ENCODE measurements around the gene CBFA2T3.

DNA sequence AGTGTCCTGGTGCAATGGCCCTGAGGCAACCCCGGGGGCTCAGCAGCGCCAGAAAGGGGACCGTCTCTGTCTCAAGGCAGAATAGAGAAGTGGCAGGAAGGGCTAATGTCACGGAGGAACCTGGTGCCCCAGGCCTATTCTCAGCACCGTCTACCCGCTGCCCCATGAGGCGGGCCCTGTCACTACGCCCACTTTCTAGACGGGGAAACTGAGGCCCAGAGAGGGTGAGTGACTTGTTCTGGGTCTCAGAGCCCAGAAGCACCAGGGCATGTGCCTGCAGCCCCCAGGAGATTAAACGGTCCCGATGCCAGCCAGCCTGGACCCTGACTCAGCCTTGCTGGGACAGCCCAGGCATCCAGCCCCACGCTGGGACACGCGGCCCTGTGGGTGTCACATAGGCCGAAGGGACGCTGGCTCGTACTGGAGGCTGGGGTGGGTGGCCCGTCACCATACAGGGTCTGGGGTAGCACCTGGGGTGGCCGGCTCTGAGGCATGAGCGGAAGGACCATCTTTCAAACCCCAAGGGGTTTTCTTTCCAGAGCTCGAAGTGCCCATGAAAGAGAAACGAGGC is 70.4 kb downstream of the CBFA2T3 start:
- TF ChIP-seq GABPA (IDR thresholded peaks at IDR 0.05; ENCODE audit: low read depth) = no peak
- TF ChIP-seq CTCF (IDR thresholded peaks at IDR 0.05; ENCODE audit: insufficient read depth, low read length) = no peak
- TF ChIP-seq REST (IDR thresholded peaks at IDR 0.05; ENCODE audit: insufficient replicate concordance, low read depth) = no peak
- TF ChIP-seq POLR2AphosphoS5 (IDR thresholded peaks at IDR 0.05; ENCODE audit: low read depth) = no peak

All from HL-60 (cell line).